NB4 (cell line): ENCODE data around the gene TFF2.
A peak's percentile ranks its signal among the peaks of the same experiment; 100 is the strongest.

Source experiments
- DNase-seq: peaks from one replicate; pipeline ENCODE4 v3.0.0; 2010; ENCODE audit warnings: low read depth
- H3K4me3 ChIP-seq: one replicate; pipeline ENCODE4 v1.5.1; 2011; ENCODE audit warnings: mild to moderate bottlenecking, low read depth, low read length, moderate library complexity
- CTCF ChIP-seq: IDR thresholded peaks from one replicate; pipeline ENCODE4 v1.5.1; 2012; ENCODE audit warnings: low read depth, low read length
- MAX ChIP-seq: IDR thresholded peaks from 2 replicates; pipeline ENCODE4 v1.6.1; 2011; ENCODE audit warnings: low read depth, low read length
- MYC ChIP-seq: IDR thresholded peaks from 2 replicates; pipeline ENCODE4 v1.6.1; 2011; ENCODE audit warnings: low read depth, low read length
- POLR2A ChIP-seq: IDR thresholded peaks from 2 replicates; pipeline ENCODE4 v1.6.1; 2011; ENCODE audit warnings: mild to moderate bottlenecking; ENCODE audit not compliant: insufficient read length; ENCODE audit errors: extremely low read depth

The TFF2 gene

GRCh38 chr21:42382915-42383314 is 32.1 kb upstream of the TFF2 start:
- TF ChIP-seq POLR2A (no peak), MAX (no peak), MYC (no peak), CTCF (no peak)
- no peak for DNase-seq
- no peak overlapping the region for H3K4me3 ChIP-seq

GRCh38 chr21:42381347-42381984 is 30.7 kb upstream of the TFF2 start:
- DNase-seq = peak; percentile 70
- TF ChIP-seq MAX (no peak), CTCF (peak; percentile 98)
- H3K4me3 ChIP-seq = no peak overlapping the region

- TF ChIP-seq POLR2A = no peak
- no peak for TF ChIP-seq MYC
- no peak for TF ChIP-seq CTCF
- no peak for TF ChIP-seq MAX
- DNase-seq = no peak
- H3K4me3 ChIP-seq = no peak overlapping the region
These were observed 28.8 kb upstream of the TFF2 start for GRCh38 chr21:42379426-42380215.

GRCh38 chr21:42378418-42378817 is 27.6 kb upstream of the TFF2 start:
- H3K4me3 ChIP-seq = no peak overlapping the region
- TF ChIP-seq CTCF = no peak
- no peak for TF ChIP-seq MYC
- no peak for TF ChIP-seq POLR2A
- no peak for TF ChIP-seq MAX
- DNase-seq = no peak

GRCh38 chr21:42377951-42378340 is 27.2 kb upstream of the TFF2 start:
- no peak for DNase-seq
- no peak for TF ChIP-seq MYC
- no peak for TF ChIP-seq POLR2A
- TF ChIP-seq MAX = no peak
- no peak for TF ChIP-seq CTCF
- no peak overlapping the region for H3K4me3 ChIP-seq
